Neutrophil (primary cell): ENCODE results near the gene ARHGEF4.

Experiments used
- H3K27ac ChIP-seq: fragments of 200-600 bp; sonication (generic); 2 replicates; pipeline ENCODE4 v1.5.1; 2016; ENCODE audit warnings: mild to moderate bottlenecking, moderate library complexity
- H3K27me3 ChIP-seq: fragments of 200-600 bp; sonication (generic); 2 replicates; pipeline ENCODE4 v1.6.0; 2016; ENCODE audit warnings: mild to moderate bottlenecking
- H3K36me3 ChIP-seq: fragments of 200-600 bp; sonication (generic); 2 replicates; pipeline ENCODE4 v1.5.1; 2017
- H3K4me1 ChIP-seq, 2 experiments: fragments of 200-600 bp in 1 of 2; sonication (generic) in 1 of 2; 1 replicate in 1 of 2; 2 replicates in 1 of 2; pipeline versions ENCODE4 v1.5.1 to v1.6.1; 2013 to 2016; ENCODE audit warnings: low read depth in 1 of 2, low read length in 1 of 2, mild to moderate bottlenecking in 1 of 2, moderate library complexity in 1 of 2; ENCODE audit not compliant: control insufficient read depth in 1 of 2, insufficient read depth in 1 of 2
- H3K4me3 ChIP-seq, 2 experiments: fragments of 200-600 bp in 1 of 2; sonication (generic) in 1 of 2; 1 replicate in 1 of 2; 2 replicates in 1 of 2; pipeline ENCODE4 v1.5.1; 2013 to 2016; ENCODE audit warnings: low read depth in 1 of 2, low read length in 1 of 2, mild to moderate bottlenecking in 1 of 2, moderate library complexity in 1 of 2
- H3K9me3 ChIP-seq: fragments of 200-600 bp; sonication (generic); 2 replicates; pipeline ENCODE4 v1.5.1; 2016
- CTCF ChIP-seq: fragments of 200-600 bp; sonication (generic); IDR thresholded peaks from 2 replicates; pipeline ENCODE4 v1.5.1; 2016; ENCODE audit warnings: antibody characterized with exemption

Gene ARHGEF4

DNA sequence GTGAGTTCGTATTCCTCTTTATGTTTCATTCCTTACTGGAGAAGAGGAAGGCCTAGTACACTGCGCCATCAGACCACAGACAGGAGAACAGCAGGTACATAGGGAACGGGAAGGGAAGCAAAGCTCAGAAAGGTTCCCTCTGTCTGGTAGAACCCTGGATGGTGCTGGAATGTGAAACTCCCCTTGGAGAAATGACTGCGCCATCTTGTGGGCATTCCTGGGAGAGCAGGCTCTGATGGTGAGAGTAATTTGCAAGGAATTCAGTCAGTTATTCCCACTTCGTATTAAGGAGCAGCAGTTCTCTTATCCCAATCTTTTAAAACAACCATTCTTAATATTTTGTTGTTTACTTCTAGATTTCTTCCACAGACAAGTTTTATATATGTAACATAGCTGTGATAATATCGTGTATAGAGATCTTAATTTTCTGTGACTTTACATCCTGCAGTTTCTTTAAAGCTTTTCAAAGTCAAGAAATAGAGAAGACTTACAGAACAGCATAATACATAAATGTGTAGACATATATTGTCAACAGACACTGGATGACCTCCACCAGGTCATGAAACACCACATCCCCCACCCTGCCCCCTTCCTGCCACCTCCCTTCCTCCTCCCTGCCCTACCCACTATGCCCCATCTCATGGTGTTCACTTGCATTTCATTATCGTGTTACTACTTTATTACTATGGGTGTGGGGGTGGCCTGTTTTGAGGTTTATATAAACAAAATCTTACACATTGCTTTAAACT lies 83.9 kb downstream of the ARHGEF4 start:
- Histone ChIP-seq H3K4me3 (no peak overlapping the region), H3K36me3 (no peaks in the 10 kb centered on the region), H3K27me3 (peaks cover 40% of the 10 kb centered on the region), H3K4me1 (no peaks in the 10 kb centered on the region), H3K27ac (no peak overlapping the region), H3K9me3 (no peaks in the 10 kb centered on the region)
- peak; percentile 71 for TF ChIP-seq CTCF

- peaks cover 35% of the 10 kb centered on the region for H3K27me3 ChIP-seq
- no peak overlapping the region for H3K27ac ChIP-seq
- H3K36me3 ChIP-seq: no peaks in the 10 kb centered on the region
- no peak overlapping the region for H3K4me3 ChIP-seq
- TF ChIP-seq CTCF: no peak
- H3K4me1 ChIP-seq: no peaks in the 10 kb centered on the region
- H3K9me3 ChIP-seq: no peaks in the 10 kb centered on the region
These were observed 84.4 kb downstream of the ARHGEF4 start for GRCh38 chr2:130921164-130921476.

DNA sequence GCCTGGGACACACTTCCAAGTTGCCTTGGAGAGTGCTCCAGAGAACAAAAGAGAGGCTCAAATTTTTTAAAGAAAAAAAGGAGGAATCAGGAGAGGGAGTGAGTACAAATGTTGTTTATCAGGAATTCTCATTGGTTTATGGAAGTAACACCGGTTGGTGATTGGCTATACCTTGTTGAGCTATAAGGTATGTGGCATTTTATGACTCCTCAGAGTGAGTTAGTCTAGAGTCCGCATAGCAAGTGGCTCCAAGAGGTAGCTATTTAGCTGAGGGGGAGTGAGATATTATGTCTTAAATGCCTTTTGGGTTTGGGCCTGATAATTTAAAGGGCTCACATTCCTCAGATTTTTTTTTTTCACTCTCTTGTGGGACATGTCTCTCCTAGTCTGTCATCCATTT lies 85.7 kb downstream of the ARHGEF4 start:
- H3K27me3 ChIP-seq: peaks cover 28% of the 10 kb centered on the region
- no peaks in the 10 kb centered on the region for H3K4me1 ChIP-seq
- no peaks in the 10 kb centered on the region for H3K9me3 ChIP-seq
- no peak for TF ChIP-seq CTCF
- no peaks in the 10 kb centered on the region for H3K36me3 ChIP-seq
- no peak overlapping the region for H3K27ac ChIP-seq
- no peak overlapping the region for H3K4me3 ChIP-seq

- no peaks in the 10 kb centered on the region for H3K36me3 ChIP-seq
- no peak for TF ChIP-seq CTCF
- no peak overlapping the region for H3K4me3 ChIP-seq
- no peaks in the 10 kb centered on the region for H3K9me3 ChIP-seq
- no peaks in the 10 kb centered on the region for H3K4me1 ChIP-seq
- no peak overlapping the region for H3K27ac ChIP-seq
- peaks cover 12% of the 10 kb centered on the region for H3K27me3 ChIP-seq
These were observed 91.7 kb downstream of the ARHGEF4 start for GRCh38 chr2:130928385-130928784.

DNA sequence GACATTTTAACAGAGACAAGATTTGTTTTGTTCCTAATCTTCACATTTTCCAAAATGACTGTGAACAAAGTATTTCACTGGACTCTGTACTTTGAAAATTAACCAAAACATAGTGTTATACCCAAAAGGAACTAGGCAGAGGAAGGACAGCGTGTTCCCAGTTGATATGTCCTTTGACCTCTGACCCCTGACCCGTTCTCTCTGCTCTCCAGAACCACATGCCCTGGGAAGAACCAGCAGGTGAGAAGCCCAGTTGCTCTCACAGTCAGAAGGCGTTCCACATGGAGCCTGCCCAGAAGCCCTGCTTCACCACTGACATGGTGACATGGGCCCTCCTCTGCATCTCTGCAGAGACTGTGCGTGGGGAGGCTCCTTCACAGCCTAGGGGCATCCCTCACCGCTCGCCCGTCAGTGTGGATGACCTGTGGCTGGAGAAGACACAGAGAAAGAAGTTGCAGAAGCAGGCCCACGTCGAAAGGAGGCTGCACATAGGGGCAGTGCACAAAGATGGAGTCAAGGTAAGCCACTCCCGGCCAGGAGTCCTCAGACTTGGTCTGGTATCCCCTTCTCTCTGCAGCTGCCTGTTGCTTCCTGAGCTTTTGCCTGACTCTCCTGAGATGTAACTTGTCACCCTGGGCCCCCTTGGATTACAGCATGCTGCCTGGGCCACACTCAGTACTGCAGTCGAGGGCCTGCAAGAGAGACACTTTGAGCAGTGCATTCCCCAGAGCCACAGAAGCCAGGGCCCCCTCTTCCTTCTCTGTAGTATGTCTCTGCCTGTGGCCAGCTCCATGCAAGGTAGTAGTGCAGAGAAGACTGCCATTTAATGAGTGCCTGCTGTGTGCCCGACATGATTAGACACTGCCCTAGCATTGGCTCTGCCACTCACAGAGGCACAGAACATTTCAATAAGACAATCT lies 94.3 kb downstream of the ARHGEF4 start:
- no peaks in the 10 kb centered on the region for H3K9me3 ChIP-seq
- peaks cover 12% of the 10 kb centered on the region for H3K27me3 ChIP-seq
- no peak for TF ChIP-seq CTCF
- H3K4me1 ChIP-seq: no peaks in the 10 kb centered on the region
- no peak overlapping the region for H3K27ac ChIP-seq
- H3K36me3 ChIP-seq: no peaks in the 10 kb centered on the region
- H3K4me3 ChIP-seq: no peak overlapping the region
